ENCODE results near the gene MRO. TPM values are rescaled to one million over a fixed set of nuclear protein-coding genes. Genes with fewer than 3 reads are reported as not detected.

MRO gene
- total RNA-seq, 1 experiment from 2014 or later = not detected

DNA sequence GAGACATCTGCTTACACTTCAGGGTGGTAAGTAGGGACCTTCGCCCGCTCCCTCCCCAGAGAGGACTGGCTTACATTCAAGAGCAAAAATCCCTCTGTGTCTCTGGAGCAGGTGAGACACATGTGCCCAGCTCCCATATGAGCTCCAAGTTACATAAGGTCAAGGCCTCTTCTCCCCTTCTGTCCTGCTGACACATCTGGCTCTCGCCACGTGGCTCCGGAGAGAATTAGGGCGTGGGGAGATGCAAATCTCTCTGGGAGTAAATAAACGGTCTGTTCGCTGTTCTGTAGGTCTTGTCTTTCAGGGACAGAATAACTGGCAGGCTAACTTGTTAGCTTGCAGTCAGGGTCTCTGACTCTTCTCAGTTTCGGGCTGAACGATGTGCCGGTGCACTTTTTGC lies 16.2 kb downstream of the MRO start:
- intact Hi-C loops (cut with micrococcal nuclease; ENCODE audit: unreplicated experiment) = no loop called here
- TF ChIP-seq SIN3A (IDR thresholded peaks at IDR 0.05; ENCODE audit: borderline replicate concordance, insufficient read depth, low read depth, low read length) = no peak
- no peak for TF ChIP-seq POLR2AphosphoS5 (IDR thresholded peaks at IDR 0.05; ENCODE audit: low read depth, low read length)
- TF ChIP-seq, protein P1, sequence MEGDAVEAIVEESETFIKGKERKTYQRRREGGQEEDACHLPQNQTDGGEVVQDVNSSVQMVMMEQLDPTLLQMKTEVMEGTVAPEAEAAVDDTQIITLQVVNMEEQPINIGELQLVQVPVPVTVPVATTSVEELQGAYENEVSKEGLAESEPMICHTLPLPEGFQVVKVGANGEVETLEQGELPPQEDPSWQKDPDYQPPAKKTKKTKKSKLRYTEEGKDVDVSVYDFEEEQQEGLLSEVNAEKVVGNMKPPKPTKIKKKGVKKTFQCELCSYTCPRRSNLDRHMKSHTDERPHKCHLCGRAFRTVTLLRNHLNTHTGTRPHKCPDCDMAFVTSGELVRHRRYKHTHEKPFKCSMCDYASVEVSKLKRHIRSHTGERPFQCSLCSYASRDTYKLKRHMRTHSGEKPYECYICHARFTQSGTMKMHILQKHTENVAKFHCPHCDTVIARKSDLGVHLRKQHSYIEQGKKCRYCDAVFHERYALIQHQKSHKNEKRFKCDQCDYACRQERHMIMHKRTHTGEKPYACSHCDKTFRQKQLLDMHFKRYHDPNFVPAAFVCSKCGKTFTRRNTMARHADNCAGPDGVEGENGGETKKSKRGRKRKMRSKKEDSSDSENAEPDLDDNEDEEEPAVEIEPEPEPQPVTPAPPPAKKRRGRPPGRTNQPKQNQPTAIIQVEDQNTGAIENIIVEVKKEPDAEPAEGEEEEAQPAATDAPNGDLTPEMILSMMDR (IDR thresholded peaks at IDR 0.05) = no peak
- TF ChIP-seq, protein P2, sequence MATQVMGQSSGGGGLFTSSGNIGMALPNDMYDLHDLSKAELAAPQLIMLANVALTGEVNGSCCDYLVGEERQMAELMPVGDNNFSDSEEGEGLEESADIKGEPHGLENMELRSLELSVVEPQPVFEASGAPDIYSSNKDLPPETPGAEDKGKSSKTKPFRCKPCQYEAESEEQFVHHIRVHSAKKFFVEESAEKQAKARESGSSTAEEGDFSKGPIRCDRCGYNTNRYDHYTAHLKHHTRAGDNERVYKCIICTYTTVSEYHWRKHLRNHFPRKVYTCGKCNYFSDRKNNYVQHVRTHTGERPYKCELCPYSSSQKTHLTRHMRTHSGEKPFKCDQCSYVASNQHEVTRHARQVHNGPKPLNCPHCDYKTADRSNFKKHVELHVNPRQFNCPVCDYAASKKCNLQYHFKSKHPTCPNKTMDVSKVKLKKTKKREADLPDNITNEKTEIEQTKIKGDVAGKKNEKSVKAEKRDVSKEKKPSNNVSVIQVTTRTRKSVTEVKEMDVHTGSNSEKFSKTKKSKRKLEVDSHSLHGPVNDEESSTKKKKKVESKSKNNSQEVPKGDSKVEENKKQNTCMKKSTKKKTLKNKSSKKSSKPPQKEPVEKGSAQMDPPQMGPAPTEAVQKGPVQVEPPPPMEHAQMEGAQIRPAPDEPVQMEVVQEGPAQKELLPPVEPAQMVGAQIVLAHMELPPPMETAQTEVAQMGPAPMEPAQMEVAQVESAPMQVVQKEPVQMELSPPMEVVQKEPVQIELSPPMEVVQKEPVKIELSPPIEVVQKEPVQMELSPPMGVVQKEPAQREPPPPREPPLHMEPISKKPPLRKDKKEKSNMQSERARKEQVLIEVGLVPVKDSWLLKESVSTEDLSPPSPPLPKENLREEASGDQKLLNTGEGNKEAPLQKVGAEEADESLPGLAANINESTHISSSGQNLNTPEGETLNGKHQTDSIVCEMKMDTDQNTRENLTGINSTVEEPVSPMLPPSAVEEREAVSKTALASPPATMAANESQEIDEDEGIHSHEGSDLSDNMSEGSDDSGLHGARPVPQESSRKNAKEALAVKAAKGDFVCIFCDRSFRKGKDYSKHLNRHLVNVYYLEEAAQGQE (IDR thresholded peaks at IDR 0.05; ENCODE audit: insufficient read depth in 1 of 2, low read depth in 2 of 2, low read length in 1 of 2) = no peak
- no peak for TF ChIP-seq TCF7L2 (IDR thresholded peaks at IDR 0.05; ENCODE audit: low read depth, low read length)
- Histone ChIP-seq H3K27me3 (ENCODE audit: control insufficient read depth, insufficient read depth, low read length) (no peaks in the 10 kb centered on the region; the same call in 1 of the 2 replicates), H3K4me1 (ENCODE audit: control insufficient read depth, insufficient read depth, low read length) (no peaks in the 10 kb centered on the region), H3K36me3 (ENCODE audit: control insufficient read depth, insufficient read depth, low read length) (no peaks in the 10 kb centered on the region), H3K27ac (ENCODE audit: low read length) (no peak overlapping the region), H3K4me3 (ENCODE audit: low read depth in 2 of 2, low read length in 2 of 2) (no peak overlapping the region), H3K9me3 (ENCODE audit: control insufficient read depth, insufficient read depth, low read depth, low read length) (no peaks in the 10 kb centered on the region)
- DNase-seq (ENCODE audit: low read depth, low spot score) (no peak), ATAC-seq (no peak)
- in situ Hi-C loops (cut with HindIII; ENCODE audit: low pct_unique_long_range_greater_than_20kb, low sequenced_read_pairs) = no loop called here
- no TSS peak for BruUV-seq (replicated peaks)
- ChIA-PET CTCF (no interaction called here), POLR2A (interaction anchor here (0.6 kb wide), 1 partner anchor 42 kb away, joined by 3 read pairs; no protein-coding TSS in a partner anchor)

DNA sequence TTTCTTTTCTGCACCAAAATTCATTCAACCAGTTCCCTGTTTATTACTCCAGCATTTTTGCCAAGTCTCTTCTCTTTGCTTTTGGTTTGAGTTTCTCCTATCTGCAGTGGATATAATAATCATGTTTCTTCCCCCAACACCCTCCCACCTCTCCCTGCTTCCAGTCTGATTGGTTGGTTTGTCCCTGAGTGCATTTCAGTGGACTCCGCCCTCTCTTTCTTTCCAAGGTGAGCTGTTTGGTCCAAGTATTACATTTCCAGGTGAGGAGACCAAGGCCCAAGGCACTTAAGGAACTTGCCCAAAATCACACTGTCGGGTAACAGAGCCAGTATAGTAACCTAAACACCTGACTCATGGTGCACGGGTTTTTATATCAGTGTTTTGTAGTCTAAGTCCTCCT lies 17.7 kb downstream of the MRO start:
- Histone ChIP-seq H3K36me3 (ENCODE audit: control insufficient read depth, insufficient read depth, low read length) (no peaks in the 10 kb centered on the region), H3K9me3 (ENCODE audit: control insufficient read depth, insufficient read depth, low read depth, low read length) (no peaks in the 10 kb centered on the region), H3K27ac (ENCODE audit: low read length) (no peak overlapping the region), H3K4me1 (ENCODE audit: control insufficient read depth, insufficient read depth, low read length) (no peaks in the 10 kb centered on the region), H3K27me3 (ENCODE audit: control insufficient read depth, insufficient read depth, low read length) (no peaks in the 10 kb centered on the region; the same call in 1 of the 2 replicates), H3K4me3 (ENCODE audit: low read depth in 2 of 2, low read length in 2 of 2) (no peak overlapping the region)
- ATAC-seq = no peak
- ChIA-PET CTCF (no interaction called here), POLR2A (no interaction called here)
- in situ Hi-C loops (cut with HindIII; ENCODE audit: low pct_unique_long_range_greater_than_20kb, low sequenced_read_pairs) = no loop called here
- no TSS peak for BruUV-seq (replicated peaks)
- TF ChIP-seq SIN3A (IDR thresholded peaks at IDR 0.05; ENCODE audit: borderline replicate concordance, insufficient read depth, low read depth, low read length) = no peak
- TF ChIP-seq, protein P1 (IDR thresholded peaks at IDR 0.05) = no peak
- TF ChIP-seq TCF7L2 (IDR thresholded peaks at IDR 0.05; ENCODE audit: low read depth, low read length) = no peak
- TF ChIP-seq POLR2AphosphoS5 (IDR thresholded peaks at IDR 0.05; ENCODE audit: low read depth, low read length) = no peak
- TF ChIP-seq, protein P2 (IDR thresholded peaks at IDR 0.05; ENCODE audit: insufficient read depth in 1 of 2, low read depth in 2 of 2, low read length in 1 of 2) = no peak
- no peak for DNase-seq (ENCODE audit: low read depth, low spot score)
- intact Hi-C loops (cut with micrococcal nuclease; ENCODE audit: unreplicated experiment) = no loop called here
